Endometrium (tissue), 2 donors: ENCODE data around the gene EVA1A.

Experiments
- FAIRE-seq: peaks from 2 replicates; lab custom pipeline; 2012; peaks lifted over from hg19 to GRCh38; lab: Jason Lieb, UNC
- donor health status: control.
- donor health status: control.

The EVA1A gene

DNA sequence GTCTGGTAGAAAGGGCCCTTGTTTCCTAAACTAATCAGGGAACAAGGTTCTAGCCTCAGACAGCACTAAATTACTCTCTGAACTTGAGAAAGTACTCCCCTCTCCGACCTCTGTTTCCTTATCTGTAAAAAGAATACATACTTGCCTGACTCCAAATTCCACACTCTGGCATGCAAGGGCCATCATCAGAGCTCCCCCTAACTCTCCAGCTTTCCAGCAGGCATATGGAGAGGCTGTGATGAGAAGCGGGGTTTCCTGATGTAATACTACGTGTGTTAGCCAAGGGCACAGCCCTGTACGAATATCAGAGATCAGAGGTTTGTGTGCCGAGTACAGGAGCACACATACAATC, 1.8 kb upstream of the EVA1A start:
- FAIRE-seq, result no peak

DNA sequence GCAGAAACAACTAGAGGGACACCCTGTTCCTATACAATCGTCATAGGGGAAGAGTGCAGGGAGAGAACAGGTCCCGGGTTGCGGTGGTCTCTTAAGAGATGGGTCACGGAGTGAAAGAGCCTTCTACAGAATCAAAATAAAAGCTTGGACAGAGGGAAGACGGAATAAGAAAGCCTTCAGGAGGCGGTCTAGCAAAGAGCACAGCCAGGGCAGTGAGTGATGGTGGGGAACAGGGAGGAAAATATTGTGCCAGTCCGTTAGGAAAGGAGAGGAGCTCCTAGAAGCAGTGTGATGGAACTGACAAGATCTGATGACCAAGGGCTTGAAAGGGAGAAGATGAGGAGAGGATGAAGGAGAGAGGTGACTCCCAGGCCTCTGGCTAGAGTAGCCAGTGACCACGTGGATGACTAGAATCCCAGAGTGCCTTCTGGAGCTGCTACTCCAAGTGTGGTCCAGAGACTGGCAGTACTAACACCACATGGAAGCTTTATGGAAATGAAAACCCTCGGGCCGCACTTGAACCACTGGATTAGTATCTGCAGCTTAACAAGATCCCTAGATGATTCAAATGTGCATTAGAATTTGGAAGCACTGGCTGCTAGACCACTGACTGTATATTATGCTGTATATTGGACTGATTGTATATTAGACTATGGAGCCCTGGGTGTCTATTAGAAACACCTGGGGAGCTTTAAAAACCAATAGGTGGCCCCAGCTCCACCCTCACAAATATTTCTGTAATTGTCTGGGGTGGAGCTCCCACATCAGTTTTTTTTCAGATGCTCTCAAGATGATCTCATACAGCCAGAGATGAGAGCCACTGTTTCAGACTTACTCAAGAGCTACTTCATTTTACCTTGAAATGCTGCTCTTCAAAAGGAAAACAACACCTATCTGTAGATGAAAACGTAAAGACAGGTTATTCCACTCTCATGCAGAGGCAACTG, 1.1 kb upstream of the EVA1A start:
- no peak for FAIRE-seq

DNA sequence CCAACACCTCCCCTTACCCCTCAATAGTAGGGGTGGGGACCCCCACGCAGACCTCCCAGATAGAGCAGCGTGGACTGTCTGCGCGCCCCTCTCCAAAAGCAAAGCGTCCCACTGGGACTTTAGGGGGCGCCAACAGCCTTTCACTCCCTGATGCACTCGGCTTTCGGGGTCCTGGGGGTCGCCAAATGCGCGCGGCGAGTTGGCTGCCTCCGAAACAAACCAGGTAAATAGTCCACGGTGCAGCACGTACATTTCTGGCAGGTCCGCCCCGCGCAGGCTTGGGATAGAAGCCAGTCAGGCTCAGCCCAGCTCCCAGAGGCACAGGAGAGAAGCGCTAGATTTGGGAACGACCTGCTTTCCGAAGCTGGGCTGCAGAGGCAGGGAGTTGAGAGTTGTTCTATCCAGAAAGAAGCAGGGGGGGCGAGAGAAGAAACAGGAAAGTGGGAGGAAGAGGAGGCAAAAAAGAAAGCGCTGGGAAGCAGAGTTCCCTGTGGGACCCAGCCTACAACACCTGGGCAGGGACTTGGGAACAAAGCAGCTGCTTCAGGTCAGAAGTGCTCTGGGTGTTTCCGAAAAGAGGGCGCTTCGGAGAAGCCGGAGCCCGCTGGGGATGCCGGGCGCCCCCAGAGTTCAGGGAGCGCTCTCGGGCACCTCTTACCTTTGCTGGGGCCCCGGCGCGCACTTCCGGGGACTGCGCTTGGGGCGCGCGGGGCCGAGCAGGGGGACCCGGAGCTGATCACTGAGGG, 544 bp downstream of the EVA1A start:
- no peak for FAIRE-seq

DNA sequence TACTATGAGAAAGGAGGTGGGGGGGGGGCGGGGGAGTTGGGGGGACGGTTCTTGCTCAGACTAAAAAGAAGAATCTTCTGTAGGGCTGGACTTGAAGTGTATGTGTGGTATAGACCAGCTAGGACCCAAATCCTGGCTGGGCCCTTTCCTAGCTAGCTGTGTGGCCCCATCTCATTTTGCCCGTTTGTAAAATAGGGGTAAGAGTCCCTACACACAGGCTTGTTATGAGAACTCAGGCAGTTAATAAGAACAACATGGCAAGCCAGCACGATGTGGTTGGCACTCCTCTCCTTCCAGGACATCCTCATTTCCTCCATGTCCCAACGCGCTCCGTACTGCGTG, 1.1 kb downstream of the EVA1A start:
- FAIRE-seq, result no peak

DNA sequence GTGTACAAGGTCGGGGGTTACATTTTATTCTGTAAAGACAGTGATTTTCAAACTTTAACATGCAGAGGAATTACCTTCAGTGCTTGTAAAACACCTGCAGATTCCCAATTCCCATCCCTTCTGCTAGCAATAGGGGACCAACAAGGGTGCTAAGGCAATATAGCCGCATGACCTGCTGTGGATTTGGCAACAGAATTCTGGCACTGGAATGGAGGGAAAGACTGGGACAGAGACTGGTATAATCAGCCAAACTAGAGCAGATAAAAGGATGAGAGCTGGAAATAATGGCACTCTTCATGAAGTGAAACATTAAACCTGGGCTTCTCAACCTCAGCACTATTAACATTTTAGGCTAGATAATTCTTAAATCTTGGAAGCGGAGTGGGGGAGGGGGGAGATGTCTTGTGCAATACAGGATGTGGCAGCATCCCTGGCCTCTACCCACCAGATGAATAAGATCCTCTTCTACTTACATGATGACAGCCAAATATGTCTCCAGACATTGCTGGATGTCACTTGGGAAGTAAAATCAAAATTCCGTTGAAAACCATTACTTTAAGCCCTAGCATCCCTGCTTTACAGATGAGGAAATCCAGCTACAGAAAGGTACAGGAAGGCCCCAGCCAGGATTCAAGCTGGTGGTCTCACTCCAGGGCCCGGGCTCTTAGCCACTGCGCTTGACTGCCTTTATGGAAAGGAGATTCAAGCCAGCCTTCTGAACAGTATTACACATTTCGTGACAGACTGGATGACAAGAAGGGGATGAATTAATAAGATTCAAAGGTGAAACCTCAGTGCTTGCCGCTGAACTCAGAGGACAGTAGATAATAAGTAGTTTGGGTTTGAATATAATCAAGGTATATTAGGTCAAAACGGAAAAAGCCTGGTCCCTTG, 1.7 kb downstream of the EVA1A start:
- no peak for FAIRE-seq

DNA sequence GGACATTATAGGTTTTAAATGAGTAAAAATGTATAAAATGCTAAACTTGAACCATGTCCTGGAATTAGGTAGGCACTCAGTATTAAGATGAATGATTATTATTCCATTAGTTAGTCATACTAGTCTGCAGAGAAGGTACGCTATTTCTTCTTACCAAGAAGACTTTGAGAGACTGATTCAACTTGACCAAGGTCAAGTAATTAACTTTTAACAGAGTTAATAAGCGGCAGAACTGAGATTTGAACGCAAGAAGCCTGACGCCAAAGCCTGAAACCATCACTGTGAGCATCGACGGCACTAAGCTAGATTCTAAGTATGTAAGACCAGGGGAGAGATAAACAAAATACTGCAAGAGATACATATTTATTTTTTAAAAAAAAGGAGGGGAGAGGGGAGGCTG, 2.6 kb downstream of the EVA1A start:
- FAIRE-seq, result no peak

DNA sequence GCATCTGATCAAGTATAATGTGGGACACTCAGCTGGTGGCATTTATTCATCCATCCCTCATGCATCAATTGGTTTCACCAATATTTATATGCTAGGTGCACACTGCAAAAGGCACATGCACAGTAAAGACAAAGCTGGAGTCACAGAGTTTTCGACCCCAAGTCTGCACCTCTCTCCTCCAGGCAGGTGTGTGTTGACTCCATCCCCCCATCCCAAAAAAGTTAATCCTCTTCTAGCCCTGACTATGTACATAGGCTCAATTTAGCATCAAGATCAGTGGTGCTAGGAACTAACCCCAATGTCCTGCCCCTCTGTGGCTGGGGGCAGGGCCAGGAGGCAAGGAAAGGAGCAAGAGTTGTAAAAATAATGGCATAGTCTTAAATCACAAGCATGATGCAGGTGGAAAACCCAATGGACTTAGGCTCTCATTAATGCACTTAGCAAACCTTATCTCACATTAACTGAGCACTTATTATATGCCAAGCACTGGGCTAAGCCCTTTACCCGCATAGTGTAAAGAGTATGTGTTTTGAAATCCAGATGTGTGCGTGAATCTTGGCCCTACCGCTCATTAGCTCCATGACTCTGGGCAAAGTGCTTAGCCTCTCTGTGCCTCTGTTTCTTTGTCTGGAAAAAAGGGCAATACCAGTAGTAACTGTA, 3.1 kb downstream of the EVA1A start:
- no peak for FAIRE-seq

DNA sequence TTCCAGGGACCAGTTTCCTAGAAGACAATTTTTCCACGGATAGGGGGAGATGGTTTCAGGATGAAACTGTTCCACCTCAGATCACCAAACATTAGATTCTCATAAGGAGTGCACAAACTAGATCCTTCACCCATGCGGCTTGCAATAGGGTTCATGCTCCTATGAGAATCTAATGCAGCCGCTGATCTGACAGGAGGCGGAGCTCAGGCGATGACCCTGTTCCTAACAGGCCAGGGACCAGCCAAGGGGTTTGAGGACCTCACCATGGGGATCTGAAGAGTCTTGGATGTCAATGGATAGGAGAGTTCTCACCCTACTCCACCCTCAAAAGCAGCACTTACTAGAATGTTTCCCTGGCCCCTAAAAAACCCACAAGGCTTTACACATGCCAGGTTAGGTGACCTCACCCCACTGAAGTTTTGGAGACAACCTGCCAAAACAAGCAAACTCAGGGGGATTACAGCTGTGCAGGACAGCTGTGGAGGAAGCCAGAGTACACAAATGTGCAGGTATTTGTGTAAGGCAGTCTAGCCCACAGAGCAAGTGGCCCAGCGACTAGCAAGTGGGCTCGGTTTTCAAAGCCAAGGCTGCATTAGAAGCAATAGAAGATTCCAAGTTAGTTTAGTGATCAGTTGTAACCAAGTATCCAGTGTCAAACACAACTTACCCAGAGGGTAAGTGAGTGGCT, 3.9 kb downstream of the EVA1A start:
- FAIRE-seq, result no peak

DNA sequence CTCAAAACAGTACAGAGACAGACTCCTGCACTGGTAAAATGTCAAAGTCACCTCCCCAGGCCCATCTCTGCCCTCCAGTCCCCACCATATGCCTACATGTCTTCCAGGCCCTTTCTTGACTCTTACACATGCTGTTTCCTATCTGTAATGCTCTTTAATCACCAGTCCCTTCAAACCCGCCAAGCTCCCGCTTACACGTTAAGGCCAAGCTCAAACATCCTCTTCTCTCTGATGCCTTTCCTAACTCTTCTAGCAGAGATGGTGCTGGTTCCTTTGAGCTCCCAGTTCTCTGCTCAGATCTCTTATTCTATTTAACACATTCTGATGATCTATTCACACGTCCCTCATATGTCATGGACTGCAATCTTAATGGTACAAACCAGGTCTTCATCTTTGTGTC, 5.0 kb downstream of the EVA1A start:
- FAIRE-seq, result no peak

DNA sequence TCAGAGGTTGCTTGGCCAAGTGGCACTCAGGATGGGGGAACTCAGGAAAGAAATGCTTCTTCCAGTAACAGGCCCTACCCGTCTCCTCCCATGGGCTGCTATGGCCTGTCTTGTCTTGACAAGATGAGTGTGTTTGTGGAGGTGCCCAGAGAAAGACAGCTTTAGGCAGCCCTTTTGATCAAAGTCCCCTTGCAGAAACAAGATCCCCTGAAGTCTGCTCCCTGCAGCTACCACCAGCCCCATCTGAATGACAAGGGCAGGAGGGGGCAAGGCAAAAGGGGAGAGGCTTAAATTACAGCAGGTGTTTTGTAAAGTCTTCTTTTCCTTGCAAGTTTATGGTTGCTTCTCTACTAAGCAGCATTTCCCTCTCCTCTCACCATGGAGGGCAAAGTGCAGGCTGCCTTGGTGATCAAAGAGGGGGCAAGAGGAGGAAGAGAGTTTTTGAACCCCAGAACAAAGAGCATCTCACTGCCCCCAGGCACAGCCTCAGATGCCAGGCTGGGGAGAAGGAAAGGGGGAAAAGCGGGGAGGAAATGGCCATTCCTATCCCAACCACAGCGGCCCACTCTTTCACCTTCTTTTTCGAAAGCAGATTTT, 6.7 kb downstream of the EVA1A start:
- no peak for FAIRE-seq

DNA sequence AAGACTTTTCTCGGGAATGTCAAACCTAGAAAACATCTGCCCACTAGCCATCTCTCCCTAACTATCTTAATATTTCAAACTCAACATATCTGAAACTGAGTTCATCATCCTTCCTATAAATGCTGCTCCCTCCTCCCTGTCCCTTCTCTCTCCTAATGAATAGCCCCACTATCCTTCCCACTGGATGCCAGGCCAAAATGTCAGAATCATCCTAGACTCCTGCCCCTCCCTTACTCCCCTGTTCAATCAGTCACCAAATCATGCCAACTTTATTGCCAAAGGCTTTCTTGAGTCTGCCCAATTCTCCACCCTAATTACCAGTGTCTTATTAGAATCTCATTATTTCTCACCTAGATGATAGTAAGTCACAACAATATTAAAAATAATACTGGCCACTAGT, 8.5 kb downstream of the EVA1A start:
- no peak for FAIRE-seq

DNA sequence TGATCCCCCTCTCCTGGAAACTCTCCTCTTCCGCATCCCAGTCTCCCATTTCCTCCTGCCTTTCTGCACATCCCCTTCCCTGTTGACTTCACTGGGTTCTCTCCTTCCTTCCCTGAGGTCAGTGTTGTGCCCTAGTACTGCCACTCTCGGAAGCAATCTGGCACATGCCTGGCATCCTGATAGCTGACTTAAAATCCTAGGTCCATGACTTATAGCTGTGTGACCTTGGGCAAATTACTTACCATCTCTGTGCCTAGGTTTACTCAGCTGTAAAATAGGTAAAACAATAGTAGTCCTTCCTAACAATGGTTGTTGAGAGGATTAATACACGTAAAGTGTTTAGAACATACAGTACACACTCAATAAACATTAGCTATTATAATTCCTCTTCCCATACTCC, 9.3 kb downstream of the EVA1A start:
- no peak for FAIRE-seq

DNA sequence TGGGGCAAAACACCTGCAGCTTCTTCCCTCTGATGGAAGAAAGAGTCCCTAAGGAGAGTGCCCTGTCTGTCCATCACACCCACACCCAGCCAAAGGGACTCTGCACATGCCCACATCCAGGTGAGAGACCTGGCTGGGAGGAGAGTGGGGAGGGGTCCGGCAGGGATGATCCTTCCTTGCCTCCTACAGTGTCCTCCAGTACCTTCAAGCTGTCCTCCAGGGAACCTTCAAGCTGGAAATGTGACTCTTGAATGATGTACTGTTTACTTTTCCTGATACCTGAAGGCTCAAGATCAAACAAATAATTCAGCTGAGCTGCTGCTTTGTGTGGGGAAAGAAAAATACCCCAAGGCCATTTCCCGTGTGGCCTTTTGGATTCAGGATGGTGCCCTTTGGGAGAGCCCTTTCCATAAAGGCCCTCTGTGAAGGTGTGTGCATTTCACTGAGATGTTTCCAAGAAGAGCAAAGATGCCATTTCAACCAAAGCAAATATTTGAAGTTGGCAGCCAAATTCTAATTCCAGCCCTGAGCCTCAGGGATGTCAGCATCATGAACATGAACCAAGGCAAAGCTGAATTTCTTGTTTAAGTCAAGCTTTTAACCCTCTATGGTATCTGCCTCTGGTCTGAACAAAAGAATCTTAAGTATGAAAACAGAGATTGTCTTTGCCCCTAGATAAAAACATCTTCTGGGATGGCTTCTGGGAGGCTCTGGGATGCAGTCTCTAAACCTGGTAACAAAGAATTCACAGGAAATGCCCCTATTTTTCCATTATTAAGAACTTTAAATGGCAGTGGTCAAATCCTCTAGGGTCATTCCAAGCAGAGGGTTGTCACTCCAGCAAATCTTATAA, 11.1 kb downstream of the EVA1A start:
- FAIRE-seq, result no peak

DNA sequence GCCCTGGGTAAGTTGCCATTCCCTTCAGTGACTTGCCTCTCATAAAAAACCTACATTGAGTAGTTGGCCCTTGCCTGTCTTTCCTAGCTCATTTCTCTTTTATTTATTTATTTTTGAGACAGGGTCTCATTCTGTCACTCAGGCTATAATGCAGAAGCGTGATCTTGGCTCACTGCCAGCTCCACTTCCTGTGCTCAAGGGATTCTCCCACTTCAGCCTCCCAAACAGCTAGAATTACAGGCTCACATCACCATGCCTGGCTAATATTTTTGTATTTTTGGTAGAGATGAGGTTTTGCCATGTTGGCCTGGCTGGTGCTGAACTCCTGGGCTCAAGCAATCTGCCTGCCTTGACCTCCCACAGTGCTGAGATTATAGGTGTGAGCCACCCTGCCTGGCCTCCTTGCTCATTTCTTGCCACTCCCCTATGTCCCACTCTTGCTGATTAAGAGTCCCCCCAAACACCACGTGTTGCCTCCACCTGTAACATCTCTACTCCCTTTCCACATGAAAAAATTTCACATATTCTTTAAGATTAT, 12.6 kb downstream of the EVA1A start:
- FAIRE-seq, result no peak

DNA sequence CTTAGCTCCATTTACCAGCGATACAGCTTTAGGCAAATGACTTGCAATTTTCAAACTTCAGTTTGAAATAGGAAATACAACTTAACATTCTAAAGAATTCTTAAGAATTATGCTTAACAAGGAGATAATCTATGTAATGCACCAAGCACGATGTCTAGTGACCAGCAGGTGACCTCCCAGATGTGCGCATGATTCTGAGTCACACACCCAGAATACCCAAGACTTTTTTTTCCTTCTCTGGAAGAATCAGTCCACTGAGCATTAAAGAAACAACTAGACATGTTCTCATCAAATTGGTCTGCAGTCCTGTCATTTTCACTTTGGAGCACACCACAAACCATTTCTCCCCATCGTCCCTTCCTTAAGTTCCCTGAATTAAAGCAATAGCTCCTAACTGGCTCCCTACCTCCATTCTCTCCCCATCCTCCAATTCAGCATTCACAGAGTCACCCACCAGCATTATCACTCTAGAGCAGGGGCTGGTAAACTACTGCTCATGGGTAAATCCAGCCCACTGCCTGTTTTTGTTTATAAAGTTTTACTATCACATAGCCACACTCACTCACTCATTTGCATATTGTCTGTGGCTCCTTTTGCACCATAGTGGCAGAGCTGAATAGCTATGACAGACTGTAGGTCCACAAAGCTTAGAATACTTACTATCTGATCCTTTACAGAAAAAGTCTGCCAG, 13.2 kb downstream of the EVA1A start:
- FAIRE-seq, result no peak

DNA sequence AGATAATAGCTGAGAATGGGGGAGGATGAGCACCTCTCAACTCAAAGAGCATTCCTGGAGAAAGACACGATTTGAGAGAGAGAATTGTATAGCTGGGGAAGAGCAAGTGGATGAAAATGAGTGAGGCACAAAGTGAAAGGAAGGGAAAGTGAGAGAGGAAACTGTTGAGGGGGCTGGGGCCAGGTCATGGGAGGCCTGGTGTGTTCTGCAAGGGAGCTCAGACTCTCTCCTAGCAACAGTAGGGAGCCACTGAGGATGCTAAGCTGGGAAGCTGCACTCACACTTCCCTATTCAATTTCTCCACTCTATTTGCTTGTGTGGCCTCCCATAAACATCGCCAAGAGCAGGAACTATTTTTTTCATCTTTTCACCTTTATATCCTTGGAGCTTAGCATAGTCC, 14.8 kb downstream of the EVA1A start:
- FAIRE-seq, result no peak

DNA sequence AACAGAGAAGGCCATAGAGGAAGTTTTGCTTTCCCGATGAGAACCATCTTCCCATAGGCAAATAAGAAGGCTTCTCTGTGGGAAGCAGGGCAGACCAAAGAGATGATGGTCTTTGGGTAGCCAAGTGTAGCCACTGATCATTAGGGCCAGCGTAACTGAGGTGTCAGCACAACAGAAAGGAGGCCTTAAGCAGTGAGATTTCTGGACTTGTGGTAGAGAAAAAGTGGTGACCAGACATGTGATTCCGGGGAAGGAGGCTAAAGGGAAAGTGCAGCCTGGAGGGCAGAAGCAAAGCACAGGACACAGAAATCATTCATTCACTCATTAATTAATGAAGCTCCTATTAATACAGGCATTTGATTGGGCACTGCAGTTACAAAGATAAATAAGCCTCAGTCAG, 15.4 kb downstream of the EVA1A start:
- no peak for FAIRE-seq

DNA sequence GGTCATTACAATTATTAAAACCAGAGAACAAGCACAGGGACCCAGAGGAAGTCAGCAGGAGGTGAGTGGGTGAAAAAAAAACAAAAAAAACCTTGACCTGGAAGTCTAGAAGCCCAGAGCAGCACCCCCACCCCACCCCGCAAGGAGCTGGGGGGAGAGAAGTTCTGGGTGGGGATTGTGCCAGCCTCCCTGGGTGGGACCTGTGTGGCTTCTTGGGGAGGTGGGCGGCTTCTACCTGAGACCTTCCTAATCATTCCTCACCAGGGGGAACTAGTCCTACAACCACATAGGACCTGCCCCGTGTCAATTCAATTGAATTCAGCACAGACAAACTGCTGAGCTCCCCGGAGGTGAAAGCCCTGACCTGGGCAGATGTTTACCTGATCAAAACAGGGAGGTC, 17.3 kb downstream of the EVA1A start:
- no peak for FAIRE-seq

DNA sequence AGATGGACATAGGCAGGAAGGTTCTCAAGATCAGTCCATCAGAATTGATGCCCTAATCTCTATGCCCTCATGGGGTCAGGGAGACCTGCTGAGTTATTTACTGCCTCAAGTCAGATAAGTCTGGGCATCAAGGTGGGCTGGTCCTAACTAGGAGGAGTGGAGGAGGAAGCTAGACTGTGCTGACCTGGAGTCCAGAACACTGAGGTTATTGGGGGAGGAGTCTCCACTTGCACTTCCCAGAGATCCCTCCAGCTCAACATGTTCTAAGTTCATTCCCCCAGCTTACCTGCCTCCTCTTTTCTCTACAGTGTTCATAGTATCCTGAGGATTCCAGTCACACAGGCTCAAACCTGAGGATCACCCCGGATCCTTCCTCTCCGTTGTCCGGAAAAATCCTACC, 19.3 kb downstream of the EVA1A start:
- no peak for FAIRE-seq
